H1 (cell line): ENCODE measurements around the gene CTBP2. TPM values are rescaled to one million over a fixed set of nuclear protein-coding genes. Genes with fewer than 3 reads are reported as not detected.

Experiments used
- CTCF ChIA-PET: fragments of 300-600 bp; sonication (Branson Sonifier 250); formaldehyde crosslinking; loops from one replicate; lab custom pipeline; 2021; ENCODE audit not compliant: partially characterized antibody; lab: Charles Lee
- POLR2A ChIA-PET: fragments of 300-600 bp; sonication (Branson Sonifier 250); formaldehyde crosslinking; loops from one replicate; lab custom pipeline; 2021; ENCODE audit warnings: inconsistent platforms; ENCODE audit not compliant: partially characterized antibody; lab: Charles Lee
- DNase-seq, 2 experiments: peaks; one replicate each; pipeline versions ENCODE4 v3.0.0 to v3.0.0-alpha.2; 2010 to 2022; ENCODE audit warnings: low spot score in 2 of 2, low read depth in 1 of 2, mixed read lengths in 1 of 2
- FAIRE-seq: peaks from 2 replicates; lab custom pipeline; 2011; peaks lifted over from hg19 to GRCh38; lab: Jason Lieb, UNC
- H2AFZ ChIP-seq: 2 replicates; pipeline ENCODE4 v1.8.1; 2012; ENCODE audit warnings: low read length, inconsistent platforms
- H2AK5ac ChIP-seq: 2 replicates; pipeline ENCODE4 v1.6.1; 2013; ENCODE audit warnings: low read depth, low read length
- H2BK120ac ChIP-seq: replicated peaks from 2 replicates; pipeline ENCODE3; 2013; ENCODE audit warnings: low read depth, low read length, inconsistent platforms
- H2BK12ac ChIP-seq: 2 replicates; pipeline ENCODE4 v1.6.1; 2013; ENCODE audit warnings: low read depth, low read length
- H2BK15ac ChIP-seq: 2 replicates; pipeline ENCODE4 v1.6.1; 2013; ENCODE audit warnings: low read length
- H2BK20ac ChIP-seq: 2 replicates; pipeline ENCODE4 v1.6.1; 2013; ENCODE audit warnings: low read length
- H2BK5ac ChIP-seq: 2 replicates; pipeline ENCODE4 v1.6.1; 2013; ENCODE audit warnings: low read depth, low read length
- H3K14ac ChIP-seq: 2 replicates; pipeline ENCODE4 v1.6.1; 2013; ENCODE audit warnings: inconsistent platforms; ENCODE audit not compliant: insufficient read length
- H3K18ac ChIP-seq: 2 replicates; pipeline ENCODE4 v1.6.1; 2013; ENCODE audit warnings: low read length; ENCODE audit errors: extremely low read depth
- H3K23ac ChIP-seq: 2 replicates; pipeline ENCODE4 v1.6.1; 2013; ENCODE audit warnings: inconsistent platforms; ENCODE audit not compliant: insufficient read length
- H3K23me2 ChIP-seq: 2 replicates; pipeline ENCODE4 v1.6.1; 2013; ENCODE audit warnings: low read depth, low read length
- H3K27ac ChIP-seq: 2 replicates; pipeline ENCODE4 v1.6.1; 2011; ENCODE audit warnings: low read depth, low read length, inconsistent platforms
- H3K27me3 ChIP-seq, 4 experiments: replicated peaks in 1 of 4; 1 replicate in 1 of 4; 2 replicates in 3 of 4; pipeline versions ENCODE4 v1.6.1 to v1.8.1; 2011 to 2013; ENCODE audit warnings: low read length in 3 of 4, mild to moderate bottlenecking in 3 of 4, inconsistent platforms in 2 of 4, mixed read lengths in 2 of 4, moderate library complexity in 1 of 4; ENCODE audit not compliant: control insufficient read depth in 3 of 4, insufficient read depth in 3 of 4; ENCODE audit errors: extremely low read depth in 1 of 4
- H3K36me3 ChIP-seq, 4 experiments: 2 replicates each; pipeline versions ENCODE4 v1.6.1 to v1.8.1; 2011 to 2013; ENCODE audit warnings: mild to moderate bottlenecking in 4 of 4, low read length in 3 of 4, moderate library complexity in 2 of 4, control low read depth in 1 of 4, inconsistent platforms in 1 of 4; ENCODE audit not compliant: insufficient read depth in 4 of 4, control insufficient read depth in 2 of 4
- H3K4ac ChIP-seq: replicated peaks from 2 replicates; pipeline ENCODE3; 2013; ENCODE audit warnings: low read length, low read depth, mixed read lengths, inconsistent platforms; ENCODE audit not compliant: insufficient read length
- H3K4me1 ChIP-seq, 4 experiments: replicated peaks in 1 of 4; 1 replicate in 1 of 4; 2 replicates in 3 of 4; pipeline versions ENCODE4 v1.6.1 to v1.8.1; 2011 to 2013; ENCODE audit warnings: low read length in 3 of 4, inconsistent platforms in 2 of 4, mixed read lengths in 1 of 4; ENCODE audit not compliant: insufficient read depth in 4 of 4, control insufficient read depth in 3 of 4
- H3K4me2 ChIP-seq, 2 experiments: 2 replicates each; pipeline versions ENCODE4 v1.6.1 to v1.8.1; 2011 to 2013; ENCODE audit warnings: low read depth in 2 of 2, low read length in 2 of 2, control low read depth in 1 of 2, inconsistent platforms in 1 of 2, mild to moderate bottlenecking in 1 of 2; ENCODE audit not compliant: insufficient read depth in 1 of 2
- H3K4me3 ChIP-seq, 4 experiments: fragments of 200-600, 300-600 bp in 1 of 4; sonication (generic), shearing (Covaris generic), sonication (Bioruptor Twin) in 1 of 4; 2 replicates each; pipeline versions ENCODE4 v1.5.1 to v1.8.1; 2011 to 2016; ENCODE audit warnings: low read length in 4 of 4, low read depth in 3 of 4, control low read depth in 2 of 4, inconsistent platforms in 2 of 4, mild to moderate bottlenecking in 2 of 4, mixed read lengths in 1 of 4, moderate library complexity in 1 of 4; ENCODE audit not compliant: insufficient read depth in 2 of 4; ENCODE audit errors: extremely low read depth in 1 of 4
- H3K56ac ChIP-seq: replicated peaks from 2 replicates; pipeline ENCODE3; 2013; ENCODE audit warnings: low read depth, mild to moderate bottlenecking, mixed read lengths, low read length, inconsistent platforms; ENCODE audit not compliant: insufficient read length
- H3K79me1 ChIP-seq: 2 replicates; pipeline ENCODE4 v1.6.1; 2013; ENCODE audit warnings: low read depth, low read length, control low read depth
- H3K79me2 ChIP-seq, 2 experiments: 2 replicates each; pipeline versions ENCODE4 v1.6.1 to v1.8.1; 2012 to 2013; ENCODE audit warnings: low read length in 2 of 2, mild to moderate bottlenecking in 2 of 2, inconsistent platforms in 1 of 2; ENCODE audit not compliant: insufficient read depth in 2 of 2, control insufficient read depth in 1 of 2
- H3K9ac ChIP-seq, 4 experiments: replicated peaks in 1 of 4; 1 replicate in 1 of 4; 2 replicates in 3 of 4; pipeline versions ENCODE4 v1.6.1 to v1.8.1; 2011 to 2013; ENCODE audit warnings: low read depth in 3 of 4, low read length in 3 of 4, control low read depth in 2 of 4, mild to moderate bottlenecking in 2 of 4, moderate library complexity in 2 of 4, inconsistent platforms in 1 of 4; ENCODE audit errors: extremely low read depth in 1 of 4
- H3K9me3 ChIP-seq, 2 experiments: 2 replicates each; pipeline versions ENCODE4 v1.6.1 to v1.8.1; 2012 to 2013; ENCODE audit warnings: mild to moderate bottlenecking in 2 of 2, moderate library complexity in 2 of 2, control low read depth in 1 of 2, inconsistent platforms in 1 of 2, low read depth in 1 of 2, low read length in 1 of 2, mixed read lengths in 1 of 2; ENCODE audit not compliant: insufficient read depth in 2 of 2
- H4K20me1 ChIP-seq, 2 experiments: replicated peaks in 1 of 2; 2 replicates each; pipeline versions ENCODE3 to v1.8.1; 2011 to 2013; ENCODE audit warnings: inconsistent platforms in 2 of 2, low read length in 2 of 2, mild to moderate bottlenecking in 1 of 2; ENCODE audit not compliant: insufficient read depth in 2 of 2, control insufficient read depth in 1 of 2
- H4K5ac ChIP-seq: 2 replicates; pipeline ENCODE4 v1.6.1; 2013; ENCODE audit warnings: low read length, low read depth, mixed read lengths, inconsistent platforms; ENCODE audit not compliant: insufficient read length
- H4K8ac ChIP-seq: 2 replicates; pipeline ENCODE4 v1.8.0; 2013; ENCODE audit warnings: mild to moderate bottlenecking, moderate library complexity, low read length, inconsistent platforms; ENCODE audit not compliant: insufficient read depth; ENCODE audit errors: extremely low read depth
- H4K91ac ChIP-seq: replicated peaks from 2 replicates; pipeline ENCODE3; 2013; ENCODE audit warnings: low read length, mixed read lengths, inconsistent platforms; ENCODE audit not compliant: insufficient read length
- CHD2 ChIP-seq: IDR thresholded peaks from 2 replicates; pipeline ENCODE4 v1.6.1; 2012; ENCODE audit warnings: low read length, improper control_type of control experiment
- JUND ChIP-seq: IDR thresholded peaks from 2 replicates; pipeline ENCODE4 v1.6.1; 2011; ENCODE audit warnings: mild to moderate bottlenecking, improper control_type of control experiment, low read length
- SIN3A ChIP-seq, 2 experiments: IDR thresholded peaks in 1 of 2; conservative IDR thresholded peaks in 1 of 2; 2 replicates each; pipeline ENCODE4 v1.6.1; 2011 to 2012; ENCODE audit warnings: low read length in 2 of 2, improper control_type of control experiment in 1 of 2, low read depth in 1 of 2, mild to moderate bottlenecking in 1 of 2
- WGBS, 2 experiments: shearing (Covaris generic) in 1 of 2; methylation state at CpG; one replicate each; pipeline versions ENCODE4 v1.1.6 to v1.1.7; 2013 to 2015; ENCODE audit warnings: low lambda C conversion rate in 2 of 2, mixed read lengths in 2 of 2, inconsistent platforms in 1 of 2, low coverage in 1 of 2, missing lambda C conversion rate in 1 of 2; ENCODE audit not compliant: insufficient replicate concordance in 2 of 2, insufficient coverage in 1 of 2, insufficient read length in 1 of 2; ENCODE audit errors: extremely low coverage in 1 of 2, missing lambda C conversion rate in 1 of 2; 5-methylcytosine and 5-hydroxymethylcytosine counted together
- polyA plus RNA-seq, 7 experiments: library from polyadenylated mRNA; depleted of rRNA in 3 of 7; stranded (reverse) in 5 of 7; unstranded in 2 of 7; fragments of >200 nt in 5 of 7; fragments of 200-250 nt in 2 of 7; gene quantifications; 1 replicate in 5 of 7; 2 replicates in 1 of 7; 4 replicates in 1 of 7; pipeline versions ENCODE4 v1.2.1 to v1.2.3, GENCODE V29; 2011 to 2013; ENCODE audit warnings: missing spikeins in 2 of 7, mixed read lengths in 2 of 7
- total RNA-seq: library from RNA; stranded (reverse); fragmentation: NEBNext Ultra II Directional; extraction: Animal tissue kit (Norgen Biotek cat#: 25700); gene quantifications from 2 replicates; pipeline ENCODE4 v1.2.1, GENCODE V29; 2021
- TF ChIP-seq, protein P1 (sequence below): IDR thresholded peaks from 2 replicates; pipeline ENCODE4 v1.6.1; 2012; ENCODE audit warnings: inconsistent platforms

Gene CTBP2
- total and polyA plus RNA-seq, 2 of the 8 experiments (the other 6 are each of a cell fraction or from before 2014, with no cell fraction given), result 208 to 221 TPM

GRCh38 chr10:125187238-125188194, 27.2 kb upstream of the CTBP2 start:
- no peaks in the 10 kb centered on the region for H3K36me3 ChIP-seq
- no peak overlapping the region for H4K5ac ChIP-seq
- H2BK20ac ChIP-seq, result no peak overlapping the region
- no peak overlapping the region for H3K9ac ChIP-seq
- H3K23me2 ChIP-seq, result no peaks in the 10 kb centered on the region; the same call in 1 of the 2 replicates
- ChIA-PET POLR2A (interaction anchor here (0.9 kb wide), 1 partner anchor 15 kb away, joined by 3 read pairs; no protein-coding TSS in a partner anchor), CTCF (interaction anchor here (0.6 kb wide), 1 partner anchor 25 kb away, joined by 3 read pairs; no protein-coding TSS in a partner anchor)
- no peak overlapping the region for H2BK15ac ChIP-seq
- H3K4me1 ChIP-seq, result no peaks in the 10 kb centered on the region; a peak in 2 of 7 replicates
- H3K79me1 ChIP-seq, result no peaks in the 10 kb centered on the region
- H4K20me1 ChIP-seq, result no peaks in the 10 kb centered on the region
- no peak overlapping the region for H3K23ac ChIP-seq
- H3K14ac ChIP-seq, result no peak overlapping the region
- H3K56ac ChIP-seq, result no peak overlapping the region
- no peak overlapping the region for H3K4me3 ChIP-seq
- H2BK120ac ChIP-seq, result no peak overlapping the region
- no peak overlapping the region for H3K4ac ChIP-seq
- H2BK12ac ChIP-seq, result no peak overlapping the region
- DNase-seq (no peak), FAIRE-seq (no peak)
- H2BK5ac ChIP-seq, result no peak overlapping the region
- no peak overlapping the region for H2AK5ac ChIP-seq
- H3K4me2 ChIP-seq, result no peak overlapping the region
- H3K79me2 ChIP-seq, result no peaks in the 10 kb centered on the region
- H3K27ac ChIP-seq, result no peak overlapping the region
- H3K9me3 ChIP-seq, result no peaks in the 10 kb centered on the region
- no peak overlapping the region for H2AFZ ChIP-seq
- no peak overlapping the region for H4K91ac ChIP-seq
- no peak overlapping the region for H4K8ac ChIP-seq
- H3K27me3 ChIP-seq, result peaks cover 0 to 3% (median 0%) of the 10 kb centered on the region in 4 experiments; a peak in 3 of 7 replicates
- WGBS, 2 experiments, result 85% methylated on average over 6 of the region's 6 CpGs; no CpG with 5 or more reads in 1 of the 2 experiments
- H3K18ac ChIP-seq, result no peak overlapping the region
- TF ChIP-seq, protein P1, sequence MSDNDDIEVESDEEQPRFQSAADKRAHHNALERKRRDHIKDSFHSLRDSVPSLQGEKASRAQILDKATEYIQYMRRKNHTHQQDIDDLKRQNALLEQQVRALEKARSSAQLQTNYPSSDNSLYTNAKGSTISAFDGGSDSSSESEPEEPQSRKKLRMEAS, result no peak
- TF ChIP-seq JUND (no peak), CHD2 (no peak), SIN3A (conservative IDR thresholded peaks at IDR 0.05 in 1 of 2, IDR thresholded peaks at IDR 0.05 in 1 of 2; ENCODE audit: low read depth in 1 of 2, low read length in 2 of 2) (no peak)
